Cortex of kidney (tissue), 1 donor: Measurements from ENCODE around the gene MTFP1.
A peak's percentile ranks its signal among the peaks of the same experiment; 100 is the strongest.
"Not testable (repeated sequence)": the region's sequence is repeated elsewhere in the genome, so short reads cannot be mapped to it uniquely, and the experiment has no call there.

Experiments used
- DNase-seq: peaks from one replicate; lab custom pipeline; 2025; lab: John Stamatoyannopoulos, UW

The MTFP1 gene

GRCh38 chr22:30402028-30402765 is 23.4 kb upstream of the MTFP1 start:
- no peak for DNase-seq

- DNase-seq, result not testable (repeated sequence)
Measured at GRCh38 chr22:30402766-30403104, 22.8 kb upstream of the MTFP1 start.

GRCh38 chr22:30404307-30404706 is 21.3 kb upstream of the MTFP1 start:
- DNase-seq, result no peak

- DNase-seq, result no peak
Measured at GRCh38 chr22:30405731-30406130, 19.8 kb upstream of the MTFP1 start.

GRCh38 chr22:30406400-30406799 is 19.2 kb upstream of the MTFP1 start:
- DNase-seq, result no peak

- no peak for DNase-seq
Measured at GRCh38 chr22:30408388-30409102, 17.0 kb upstream of the MTFP1 start.

- DNase-seq, result no peak
Measured at GRCh38 chr22:30411780-30412179, 13.8 kb upstream of the MTFP1 start.

- no peak for DNase-seq
Measured at GRCh38 chr22:30413001-30413400, 12.6 kb upstream of the MTFP1 start.

GRCh38 chr22:30413745-30414524 is 11.6 kb upstream of the MTFP1 start:
- DNase-seq, result no peak

GRCh38 chr22:30414525-30415047 is 11.0 kb upstream of the MTFP1 start:
- no peak for DNase-seq

- no peak for DNase-seq
Measured at GRCh38 chr22:30416403-30416802, 9.2 kb upstream of the MTFP1 start.

GRCh38 chr22:30416837-30417236 is 8.7 kb upstream of the MTFP1 start:
- DNase-seq, result no peak

- no peak for DNase-seq
Measured at GRCh38 chr22:30420347-30421125, 5.0 kb upstream of the MTFP1 start.

- DNase-seq, result no peak
Measured at GRCh38 chr22:30421695-30422480, 3.7 kb upstream of the MTFP1 start.

- no peak for DNase-seq
Measured at GRCh38 chr22:30422481-30423300, 2.9 kb upstream of the MTFP1 start.

- no peak for DNase-seq
Measured at GRCh38 chr22:30423301-30423958, 2.1 kb upstream of the MTFP1 start.

- peak; percentile 67 for DNase-seq
Measured at GRCh38 chr22:30423959-30424533, 1.5 kb upstream of the MTFP1 start.

GRCh38 chr22:30424534-30425326 is 838 bp upstream of the MTFP1 start:
- DNase-seq, result no peak

- no peak for DNase-seq
Measured at GRCh38 chr22:30425327-30425615, 297 bp upstream of the MTFP1 start.
